WTC11 (cell line): Measurements from ENCODE around the gene GRAMD2A. TPM values are rescaled to one million over a fixed set of nuclear protein-coding genes. Genes with fewer than 3 reads are reported as not detected.
A peak's percentile ranks its signal among the peaks of the same experiment; 100 is the strongest.

Experiments used
- ATAC-seq: fragments of 200-7000 bp; cut with Tn5 transposase; 2 replicates; pipeline ENCODE4 v1.10.0; 2021; ENCODE audit warnings: mild to moderate bottlenecking, moderate library complexity
- CTCF ChIA-PET: fragments of 300-600 bp; sonication (Branson Sonifier 250); formaldehyde crosslinking; loops from one replicate; lab custom pipeline; 2021; ENCODE audit warnings: antibody characterized with exemption; lab: Charles Lee
- POLR2A ChIA-PET: fragments of 350-600 bp; sonication (Branson Sonifier 250); formaldehyde crosslinking; loops from one replicate; lab custom pipeline; 2021; ENCODE audit warnings: antibody characterized with exemption; lab: Charles Lee
- DNase-seq: peaks from one replicate; pipeline ENCODE4 v3.0.0; 2021; ENCODE audit warnings: low spot score
- H3K27ac Mint-ChIP-seq: 2 replicates; pipeline ENCODE4 v1.8.0; 2021; ENCODE audit warnings: mixed read lengths
- H3K27me3 Mint-ChIP-seq: 2 replicates; pipeline ENCODE4 v1.8.0; 2021; ENCODE audit warnings: low read depth, mild to moderate bottlenecking, moderate library complexity, mixed read lengths
- H3K36me3 Mint-ChIP-seq: 2 replicates; pipeline ENCODE4 v1.8.0; 2021; ENCODE audit warnings: mixed read lengths
- H3K4me1 Mint-ChIP-seq: 2 replicates; pipeline ENCODE4 v1.8.0; 2022; ENCODE audit warnings: mixed read lengths
- H3K4me3 Mint-ChIP-seq: 2 replicates; pipeline ENCODE4 v1.8.0; 2021; ENCODE audit warnings: mild to moderate bottlenecking, moderate library complexity, mixed read lengths
- H3K9me3 Mint-ChIP-seq: 2 replicates; pipeline ENCODE4 v1.8.0; 2021; ENCODE audit warnings: mixed read lengths
- ELF4 ChIP-seq: sonication (generic); formaldehyde crosslinking; IDR thresholded peaks from 2 replicates; pipeline ENCODE4 v1.8.1; 2022; ENCODE audit warnings: low read depth, mild to moderate bottlenecking, moderate library complexity, missing genetic modification reagents
- ESRRA ChIP-seq: sonication (generic); formaldehyde crosslinking; IDR thresholded peaks from 2 replicates; pipeline ENCODE4 v1.8.1; 2022; ENCODE audit warnings: mild to moderate bottlenecking, missing genetic modification reagents, borderline replicate concordance
- HMGA2 ChIP-seq: fragments of 250-450 bp; sonication (Bioruptor Pico); IDR thresholded peaks from 2 replicates; pipeline ENCODE4 v1.4.0; 2021; ENCODE audit warnings: mild to moderate bottlenecking, moderate library complexity
- IRF2 ChIP-seq: sonication (generic); formaldehyde crosslinking; IDR thresholded peaks from 2 replicates; pipeline ENCODE4 v1.8.0; 2022; ENCODE audit warnings: low read depth, missing genetic modification reagents, borderline replicate concordance
- JAZF1 ChIP-seq: fragments of 250-450 bp; sonication (Bioruptor Pico); IDR thresholded peaks from 2 replicates; pipeline ENCODE4 v1.9.0; 2021; ENCODE audit warnings: moderate library complexity, mild to moderate bottlenecking, inconsistent platforms
- MXD4 ChIP-seq: fragments of 250-450 bp; sonication (Bioruptor Pico); IDR thresholded peaks from 2 replicates; pipeline ENCODE4 v1.8.0; 2021; ENCODE audit warnings: mild to moderate bottlenecking, moderate library complexity, borderline replicate concordance
- MYBL2 ChIP-seq: sonication (generic); formaldehyde crosslinking; IDR thresholded peaks from 2 replicates; pipeline ENCODE4 v1.8.1; 2023; ENCODE audit warnings: mild to moderate bottlenecking, moderate library complexity, missing genetic modification reagents
- NR3C1 ChIP-seq: sonication (generic); formaldehyde crosslinking; conservative IDR thresholded peaks from 2 replicates; pipeline ENCODE4 v1.8.1; 2023; ENCODE audit warnings: low read depth, mild to moderate bottlenecking, missing genetic modification reagents
- OVOL2 ChIP-seq: fragments of 250-450 bp; sonication (Bioruptor Pico); IDR thresholded peaks from 2 replicates; pipeline ENCODE4 v1.9.0; 2021; ENCODE audit warnings: mild to moderate bottlenecking, borderline replicate concordance
- TEAD4 ChIP-seq: sonication (generic); formaldehyde crosslinking; IDR thresholded peaks from 2 replicates; pipeline ENCODE4 v1.8.0; 2022; ENCODE audit warnings: mild to moderate bottlenecking, missing genetic modification reagents
- ZBTB21 ChIP-seq: sonication (generic); formaldehyde crosslinking; IDR thresholded peaks from 2 replicates; pipeline ENCODE4 v1.8.1; 2023; ENCODE audit warnings: mild to moderate bottlenecking, missing genetic modification reagents, borderline replicate concordance
- ZNF671 ChIP-seq: fragments of 250-450 bp; sonication (Bioruptor Pico); IDR thresholded peaks from 2 replicates; pipeline ENCODE4 v1.8.0; 2021; ENCODE audit warnings: mild to moderate bottlenecking
- total RNA-seq: library from RNA; stranded (reverse); gene quantifications from 3 replicates; pipeline ENCODE4 v1.2.3, GENCODE V29; 2021
- TF ChIP-seq, protein P1 (sequence below): sonication (generic); formaldehyde crosslinking; conservative IDR thresholded peaks from 2 replicates; pipeline ENCODE4 v1.8.1; 2022; ENCODE audit warnings: mild to moderate bottlenecking, missing genetic modification reagents
- TF ChIP-seq, protein P2 (sequence below): sonication (generic); formaldehyde crosslinking; IDR thresholded peaks from 2 replicates; pipeline ENCODE4 v1.8.1; 2022; ENCODE audit warnings: missing genetic modification reagents, borderline replicate concordance
- TF ChIP-seq, protein P3 (sequence below): sonication (generic); formaldehyde crosslinking; IDR thresholded peaks from 2 replicates; pipeline ENCODE4 v1.8.1; 2023; ENCODE audit warnings: mild to moderate bottlenecking, missing genetic modification reagents, moderate library complexity
- TF ChIP-seq, protein P4 (sequence below): sonication (generic); formaldehyde crosslinking; IDR thresholded peaks from 2 replicates; pipeline ENCODE4 v1.8.1; 2022; ENCODE audit warnings: low read depth, mild to moderate bottlenecking, moderate library complexity, missing genetic modification reagents, borderline replicate concordance
- TF ChIP-seq, protein P5 (sequence below): sonication (generic); formaldehyde crosslinking; IDR thresholded peaks from 2 replicates; pipeline ENCODE4 v1.8.0; 2023; ENCODE audit warnings: missing genetic modification reagents
- TF ChIP-seq, protein P6 (sequence below): fragments of 250-450 bp; sonication (Bioruptor Pico); IDR thresholded peaks from 2 replicates; pipeline ENCODE4 v1.9.0; 2021; ENCODE audit warnings: mild to moderate bottlenecking, borderline replicate concordance
- TF ChIP-seq, protein P7 (sequence below): sonication (generic); formaldehyde crosslinking; IDR thresholded peaks from 2 replicates; pipeline ENCODE4 v1.8.0; 2022; ENCODE audit warnings: mild to moderate bottlenecking, missing genetic modification reagents

The GRAMD2A gene
- total RNA-seq, 1 experiment from 2014 or later = 1.9 TPM

DNA sequence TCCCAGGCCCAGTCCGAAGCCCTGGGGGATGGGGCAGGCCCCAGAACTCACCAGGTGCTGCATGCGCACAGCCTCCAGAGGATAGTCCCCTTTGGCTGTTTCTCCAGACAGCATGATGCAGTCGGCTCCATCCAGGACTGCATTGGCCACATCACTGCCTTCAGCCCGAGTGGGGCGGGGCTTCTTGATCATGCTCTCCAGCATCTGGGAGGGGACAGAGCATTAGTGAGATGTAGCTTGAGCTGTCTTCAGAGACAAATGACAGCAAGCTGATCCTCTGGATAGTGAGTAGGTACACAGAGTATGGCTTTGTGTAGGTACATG lies 9.1 kb upstream of the GRAMD2A start (continued):
- TF ChIP-seq, protein P1, sequence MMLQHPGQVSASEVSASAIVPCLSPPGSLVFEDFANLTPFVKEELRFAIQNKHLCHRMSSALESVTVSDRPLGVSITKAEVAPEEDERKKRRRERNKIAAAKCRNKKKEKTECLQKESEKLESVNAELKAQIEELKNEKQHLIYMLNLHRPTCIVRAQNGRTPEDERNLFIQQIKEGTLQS = no peak
- TF ChIP-seq, protein P2, sequence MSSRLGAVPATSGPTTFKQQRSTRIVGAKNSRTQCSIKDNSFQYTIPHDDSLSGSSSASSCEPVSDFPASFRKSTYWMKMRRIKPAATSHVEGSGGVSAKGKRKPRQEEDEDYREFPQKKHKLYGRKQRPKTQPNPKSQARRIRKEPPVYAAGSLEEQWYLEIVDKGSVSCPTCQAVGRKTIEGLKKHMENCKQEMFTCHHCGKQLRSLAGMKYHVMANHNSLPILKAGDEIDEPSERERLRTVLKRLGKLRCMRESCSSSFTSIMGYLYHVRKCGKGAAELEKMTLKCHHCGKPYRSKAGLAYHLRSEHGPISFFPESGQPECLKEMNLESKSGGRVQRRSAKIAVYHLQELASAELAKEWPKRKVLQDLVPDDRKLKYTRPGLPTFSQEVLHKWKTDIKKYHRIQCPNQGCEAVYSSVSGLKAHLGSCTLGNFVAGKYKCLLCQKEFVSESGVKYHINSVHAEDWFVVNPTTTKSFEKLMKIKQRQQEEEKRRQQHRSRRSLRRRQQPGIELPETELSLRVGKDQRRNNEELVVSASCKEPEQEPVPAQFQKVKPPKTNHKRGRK (CRISPR knock-in tag) = no peak
- TF ChIP-seq TEAD4 (no peak), ZNF671 (CRISPR knock-in tag) (no peak)
- TF ChIP-seq, protein P3, sequence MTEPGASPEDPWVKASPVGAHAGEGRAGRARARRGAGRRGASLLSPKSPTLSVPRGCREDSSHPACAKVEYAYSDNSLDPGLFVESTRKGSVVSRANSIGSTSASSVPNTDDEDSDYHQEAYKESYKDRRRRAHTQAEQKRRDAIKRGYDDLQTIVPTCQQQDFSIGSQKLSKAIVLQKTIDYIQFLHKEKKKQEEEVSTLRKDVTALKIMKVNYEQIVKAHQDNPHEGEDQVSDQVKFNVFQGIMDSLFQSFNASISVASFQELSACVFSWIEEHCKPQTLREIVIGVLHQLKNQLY = no peak
- TF ChIP-seq, protein P4, sequence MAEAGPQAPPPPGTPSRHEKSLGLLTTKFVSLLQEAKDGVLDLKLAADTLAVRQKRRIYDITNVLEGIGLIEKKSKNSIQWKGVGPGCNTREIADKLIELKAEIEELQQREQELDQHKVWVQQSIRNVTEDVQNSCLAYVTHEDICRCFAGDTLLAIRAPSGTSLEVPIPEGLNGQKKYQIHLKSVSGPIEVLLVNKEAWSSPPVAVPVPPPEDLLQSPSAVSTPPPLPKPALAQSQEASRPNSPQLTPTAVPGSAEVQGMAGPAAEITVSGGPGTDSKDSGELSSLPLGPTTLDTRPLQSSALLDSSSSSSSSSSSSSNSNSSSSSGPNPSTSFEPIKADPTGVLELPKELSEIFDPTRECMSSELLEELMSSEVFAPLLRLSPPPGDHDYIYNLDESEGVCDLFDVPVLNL (CRISPR knock-in tag) = no peak

DNA sequence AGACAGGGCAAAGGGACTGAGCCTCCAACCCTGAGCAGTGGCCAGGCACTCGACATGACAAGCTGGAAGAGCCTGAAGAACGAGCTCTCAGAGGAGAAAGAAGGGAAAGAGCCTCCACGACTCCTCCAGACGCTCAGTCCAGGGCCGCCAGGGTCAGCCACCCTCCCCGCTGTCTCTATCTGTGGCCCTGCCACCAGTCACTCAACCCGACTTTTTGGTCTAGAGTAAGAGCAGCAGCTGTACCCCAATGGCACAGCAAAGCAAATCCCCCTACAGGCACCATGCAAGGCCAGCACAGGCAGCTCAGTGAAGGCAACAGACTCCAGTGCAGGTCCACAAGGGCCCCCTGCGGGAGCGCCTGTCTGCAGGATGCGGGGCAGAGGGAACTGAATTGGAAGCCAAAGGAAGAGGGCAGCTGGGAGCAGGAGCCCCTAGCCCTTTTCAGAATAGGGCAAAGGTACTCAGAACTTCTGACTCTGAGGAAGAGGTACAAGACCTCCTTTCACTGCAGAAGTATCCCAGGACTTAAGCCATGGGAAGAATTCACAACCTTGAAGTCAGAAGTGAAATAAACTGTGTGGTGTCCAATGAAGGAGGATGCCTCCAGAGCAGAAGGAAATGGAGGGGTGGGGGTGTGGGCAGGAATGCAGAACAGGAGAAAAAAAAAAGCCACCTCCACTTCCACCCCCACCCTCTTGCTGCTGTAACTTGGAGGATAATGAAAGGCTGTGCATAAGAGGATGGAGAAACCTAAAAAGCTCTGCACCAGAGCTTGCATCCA lies 8.5 kb upstream of the GRAMD2A start:
- H3K9me3 Mint-ChIP-seq = no peaks in the 10 kb centered on the region
- CTCF ChIA-PET = no interaction called here
- no peak for TF ChIP-seq JAZF1 (CRISPR knock-in tag)
- TF ChIP-seq HMGA2 (CRISPR knock-in tag) = no peak
- TF ChIP-seq OVOL2 (CRISPR knock-in tag) = no peak
- TF ChIP-seq, protein P5, sequence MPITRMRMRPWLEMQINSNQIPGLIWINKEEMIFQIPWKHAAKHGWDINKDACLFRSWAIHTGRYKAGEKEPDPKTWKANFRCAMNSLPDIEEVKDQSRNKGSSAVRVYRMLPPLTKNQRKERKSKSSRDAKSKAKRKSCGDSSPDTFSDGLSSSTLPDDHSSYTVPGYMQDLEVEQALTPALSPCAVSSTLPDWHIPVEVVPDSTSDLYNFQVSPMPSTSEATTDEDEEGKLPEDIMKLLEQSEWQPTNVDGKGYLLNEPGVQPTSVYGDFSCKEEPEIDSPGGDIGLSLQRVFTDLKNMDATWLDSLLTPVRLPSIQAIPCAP (CRISPR knock-in tag) = no peak
- no peak for TF ChIP-seq ESRRA (CRISPR knock-in tag)
- H3K36me3 Mint-ChIP-seq = peaks cover 99% of the 10 kb centered on the region
- no peaks in the 10 kb centered on the region for H3K27me3 Mint-ChIP-seq
- H3K27ac Mint-ChIP-seq = no peak overlapping the region
- no peak for ATAC-seq
- H3K4me1 Mint-ChIP-seq = no peaks in the 10 kb centered on the region
- DNase-seq = no peak
- no peak overlapping the region for H3K4me3 Mint-ChIP-seq
- POLR2A ChIA-PET = no interaction called here

DNA sequence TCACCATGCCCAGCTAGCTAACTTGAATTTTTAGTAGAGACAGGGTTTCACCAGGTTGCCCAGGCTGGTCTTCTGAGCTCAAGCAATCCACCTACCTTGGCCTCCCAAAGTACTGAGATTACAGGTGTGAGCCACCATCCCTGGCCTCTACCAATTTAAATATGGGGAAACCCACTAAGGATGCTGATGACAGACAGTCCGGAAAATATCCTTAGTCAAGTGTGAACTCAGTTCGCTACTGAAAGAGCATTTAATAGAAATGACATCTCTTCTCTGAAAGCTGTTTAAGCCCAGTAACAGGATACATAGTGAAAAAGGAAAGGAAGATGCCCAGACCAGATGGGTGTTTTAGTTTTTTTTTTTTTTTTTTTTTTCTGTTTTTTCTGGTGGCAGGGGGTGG lies 7.7 kb upstream of the GRAMD2A start:
- Mint-ChIP-seq H3K9me3 (no peaks in the 10 kb centered on the region), H3K4me3 (no peak overlapping the region), H3K4me1 (no peaks in the 10 kb centered on the region), H3K36me3 (peaks cover 98% of the 10 kb centered on the region), H3K27ac (0 out of 2 replicates have a peak overlapping the region, but pooled peaks have one; percentile 57), H3K27me3 (no peaks in the 10 kb centered on the region)
- CTCF ChIA-PET = no interaction called here
- DNase-seq = no peak
- POLR2A ChIA-PET = interaction anchor here (0.6 kb wide), 1 partner anchor 55 kb away, joined by 3 read pairs; no protein-coding TSS in a partner anchor
- no peak for ATAC-seq
- TF ChIP-seq, protein P2 (CRISPR knock-in tag) = no peak
- TF ChIP-seq ELF4 (CRISPR knock-in tag) = no peak
- TF ChIP-seq NR3C1 = no peak
- TF ChIP-seq, protein P6, sequence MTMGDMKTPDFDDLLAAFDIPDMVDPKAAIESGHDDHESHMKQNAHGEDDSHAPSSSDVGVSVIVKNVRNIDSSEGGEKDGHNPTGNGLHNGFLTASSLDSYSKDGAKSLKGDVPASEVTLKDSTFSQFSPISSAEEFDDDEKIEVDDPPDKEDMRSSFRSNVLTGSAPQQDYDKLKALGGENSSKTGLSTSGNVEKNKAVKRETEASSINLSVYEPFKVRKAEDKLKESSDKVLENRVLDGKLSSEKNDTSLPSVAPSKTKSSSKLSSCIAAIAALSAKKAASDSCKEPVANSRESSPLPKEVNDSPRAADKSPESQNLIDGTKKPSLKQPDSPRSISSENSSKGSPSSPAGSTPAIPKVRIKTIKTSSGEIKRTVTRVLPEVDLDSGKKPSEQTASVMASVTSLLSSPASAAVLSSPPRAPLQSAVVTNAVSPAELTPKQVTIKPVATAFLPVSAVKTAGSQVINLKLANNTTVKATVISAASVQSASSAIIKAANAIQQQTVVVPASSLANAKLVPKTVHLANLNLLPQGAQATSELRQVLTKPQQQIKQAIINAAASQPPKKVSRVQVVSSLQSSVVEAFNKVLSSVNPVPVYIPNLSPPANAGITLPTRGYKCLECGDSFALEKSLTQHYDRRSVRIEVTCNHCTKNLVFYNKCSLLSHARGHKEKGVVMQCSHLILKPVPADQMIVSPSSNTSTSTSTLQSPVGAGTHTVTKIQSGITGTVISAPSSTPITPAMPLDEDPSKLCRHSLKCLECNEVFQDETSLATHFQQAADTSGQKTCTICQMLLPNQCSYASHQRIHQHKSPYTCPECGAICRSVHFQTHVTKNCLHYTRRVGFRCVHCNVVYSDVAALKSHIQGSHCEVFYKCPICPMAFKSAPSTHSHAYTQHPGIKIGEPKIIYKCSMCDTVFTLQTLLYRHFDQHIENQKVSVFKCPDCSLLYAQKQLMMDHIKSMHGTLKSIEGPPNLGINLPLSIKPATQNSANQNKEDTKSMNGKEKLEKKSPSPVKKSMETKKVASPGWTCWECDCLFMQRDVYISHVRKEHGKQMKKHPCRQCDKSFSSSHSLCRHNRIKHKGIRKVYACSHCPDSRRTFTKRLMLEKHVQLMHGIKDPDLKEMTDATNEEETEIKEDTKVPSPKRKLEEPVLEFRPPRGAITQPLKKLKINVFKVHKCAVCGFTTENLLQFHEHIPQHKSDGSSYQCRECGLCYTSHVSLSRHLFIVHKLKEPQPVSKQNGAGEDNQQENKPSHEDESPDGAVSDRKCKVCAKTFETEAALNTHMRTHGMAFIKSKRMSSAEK (CRISPR knock-in tag) = no peak
- no peak for TF ChIP-seq MYBL2 (CRISPR knock-in tag)
- no peak for TF ChIP-seq ESRRA (CRISPR knock-in tag)
- no peak for TF ChIP-seq IRF2 (CRISPR knock-in tag)
- TF ChIP-seq, protein P7, sequence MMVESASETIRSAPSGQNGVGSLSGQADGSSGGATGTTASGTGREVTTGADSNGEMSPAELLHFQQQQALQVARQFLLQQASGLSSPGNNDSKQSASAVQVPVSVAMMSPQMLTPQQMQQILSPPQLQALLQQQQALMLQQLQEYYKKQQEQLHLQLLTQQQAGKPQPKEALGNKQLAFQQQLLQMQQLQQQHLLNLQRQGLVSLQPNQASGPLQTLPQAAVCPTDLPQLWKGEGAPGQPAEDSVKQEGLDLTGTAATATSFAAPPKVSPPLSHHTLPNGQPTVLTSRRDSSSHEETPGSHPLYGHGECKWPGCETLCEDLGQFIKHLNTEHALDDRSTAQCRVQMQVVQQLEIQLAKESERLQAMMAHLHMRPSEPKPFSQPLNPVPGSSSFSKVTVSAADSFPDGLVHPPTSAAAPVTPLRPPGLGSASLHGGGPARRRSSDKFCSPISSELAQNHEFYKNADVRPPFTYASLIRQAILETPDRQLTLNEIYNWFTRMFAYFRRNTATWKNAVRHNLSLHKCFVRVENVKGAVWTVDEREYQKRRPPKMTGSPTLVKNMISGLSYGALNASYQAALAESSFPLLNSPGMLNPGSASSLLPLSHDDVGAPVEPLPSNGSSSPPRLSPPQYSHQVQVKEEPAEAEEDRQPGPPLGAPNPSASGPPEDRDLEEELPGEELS (CRISPR knock-in tag) = no peak
- TF ChIP-seq ZBTB21 (CRISPR knock-in tag) = no peak
- TF ChIP-seq OVOL2 (CRISPR knock-in tag) = no peak
- no peak for TF ChIP-seq MXD4 (CRISPR knock-in tag)
